GM15510 (cell line): ENCODE results near the gene IFITM10.

ENCODE experiments used
- POLR2A ChIP-seq: IDR thresholded peaks from 3 replicates; pipeline ENCODE4 v1.6.1; 2011; ENCODE audit warnings: borderline replicate concordance; ENCODE audit not compliant: insufficient read length; ENCODE audit errors: extremely low read depth

IFITM10 gene

GRCh38 chr11:1771700-1772099, 21.3 kb upstream of the IFITM10 start:
- TF ChIP-seq POLR2A = no peak

GRCh38 chr11:1771273-1771672, 20.9 kb upstream of the IFITM10 start:
- no peak for TF ChIP-seq POLR2A

- no peak for TF ChIP-seq POLR2A
These were observed 20.1 kb upstream of the IFITM10 start for GRCh38 chr11:1770528-1770927.

GRCh38 chr11:1770061-1770460, 19.7 kb upstream of the IFITM10 start:
- no peak for TF ChIP-seq POLR2A

GRCh38 chr11:1768141-1768469, 17.7 kb upstream of the IFITM10 start:
- TF ChIP-seq POLR2A = no peak

GRCh38 chr11:1767399-1768140, 17.2 kb upstream of the IFITM10 start:
- TF ChIP-seq POLR2A = no peak

- no peak for TF ChIP-seq POLR2A
These were observed 16.5 kb upstream of the IFITM10 start for GRCh38 chr11:1766719-1767398.

- TF ChIP-seq POLR2A = no peak
These were observed 15.7 kb upstream of the IFITM10 start for GRCh38 chr11:1765871-1766718.

- peak; percentile 77 for TF ChIP-seq POLR2A
These were observed 13.6 kb upstream of the IFITM10 start, which contains the start of gene CTSD for GRCh38 chr11:1763796-1764661. TSS of gene CTSD (minus strand) at chr11:1763927. CDS start at chr11:1763859, 68 bp downstream.

- no peak for TF ChIP-seq POLR2A
These were observed 13.0 kb upstream of the IFITM10 start for GRCh38 chr11:1763336-1763795.

GRCh38 chr11:1762537-1763302, 12.3 kb upstream of the IFITM10 start:
- no peak for TF ChIP-seq POLR2A

GRCh38 chr11:1761857-1762536, 11.6 kb upstream of the IFITM10 start:
- no peak for TF ChIP-seq POLR2A
